Middle frontal gyrus (tissue), 1 donor: Measurements from ENCODE around the gene GBA3.

Source experiments
- DNase-seq: peaks from one replicate; pipeline ENCODE4 v3.0.0-alpha.2; 2015; ENCODE audit warnings: low spot score; ENCODE audit errors: extremely low spot score

The GBA3 gene

DNA sequence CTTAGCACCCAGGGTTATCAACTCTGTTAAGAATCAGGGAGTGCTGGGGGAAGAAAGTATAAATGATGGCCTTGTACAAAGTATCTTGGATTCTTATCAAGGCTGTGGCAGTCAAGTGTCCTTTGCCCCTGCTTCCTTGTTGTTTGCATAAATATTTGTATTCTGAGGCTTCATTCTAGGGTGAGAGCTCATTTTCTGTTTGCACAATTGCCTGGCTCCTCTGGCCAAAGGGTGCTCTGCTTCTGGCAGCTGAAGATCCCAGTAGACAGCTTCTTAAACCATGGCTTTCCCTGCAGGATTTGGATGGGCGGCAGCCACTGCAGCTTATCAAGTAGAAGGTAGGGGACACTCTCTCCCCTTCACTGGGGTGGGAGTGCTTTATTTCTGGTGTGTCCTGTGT is at the start of gene GBA3:
TSS of gene GBA3 (plus strand) at position 202 of the 400 bp plus-strand sequence.
- DNase-seq: no peak

DNA sequence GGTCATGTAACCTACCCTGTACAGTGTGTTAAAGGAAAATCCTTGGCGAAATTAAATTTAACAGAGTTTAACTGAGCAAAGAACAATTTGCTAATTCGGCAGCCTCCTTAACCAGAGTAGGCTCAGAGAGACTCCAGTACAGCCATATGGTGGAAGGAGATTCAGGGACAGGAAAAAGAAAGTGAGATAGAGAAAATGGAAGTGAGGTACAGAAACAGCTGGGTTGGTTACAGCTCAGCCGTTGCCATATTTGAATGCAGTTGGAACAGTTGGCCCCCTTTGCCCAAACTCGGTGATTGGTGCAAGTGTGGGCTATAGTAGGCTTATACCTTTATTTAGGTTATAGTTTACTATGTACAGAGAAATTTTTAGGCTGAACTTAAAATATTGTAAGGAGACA is 48.8 kb upstream of the GBA3 start:
- DNase-seq: no peak

DNA sequence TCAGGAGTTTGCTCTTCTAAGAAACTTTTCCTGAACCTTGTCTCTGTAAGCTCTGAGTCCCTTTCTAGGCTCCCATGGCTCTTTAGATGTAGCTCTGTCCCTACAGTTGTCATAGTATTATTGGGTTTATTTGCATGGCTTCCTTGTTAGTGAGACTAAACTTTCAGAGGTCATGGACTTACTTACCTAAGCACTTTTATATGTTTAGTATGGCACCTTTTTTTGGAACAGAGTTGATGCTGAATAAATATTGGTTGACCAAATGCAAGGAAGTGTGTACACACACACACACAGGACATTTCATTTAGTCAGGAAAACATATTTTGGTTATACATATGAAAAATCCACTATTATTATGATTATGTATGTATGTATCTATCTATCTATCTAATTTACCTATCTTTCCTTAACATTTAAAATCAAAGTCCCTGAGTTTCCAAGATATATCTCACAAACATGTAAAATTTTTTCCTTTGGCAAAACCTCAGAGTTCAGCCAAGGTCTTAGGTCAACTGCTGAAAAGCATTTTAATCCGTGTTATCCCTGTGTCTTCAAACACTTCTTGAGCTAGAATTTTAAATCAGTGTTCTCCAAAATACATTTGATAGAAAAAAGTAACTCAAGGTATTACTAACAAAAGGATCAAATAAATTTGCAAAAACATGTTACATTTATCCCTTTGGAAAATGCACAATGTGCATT is 47.1 kb upstream of the GBA3 start:
- no peak for DNase-seq

DNA sequence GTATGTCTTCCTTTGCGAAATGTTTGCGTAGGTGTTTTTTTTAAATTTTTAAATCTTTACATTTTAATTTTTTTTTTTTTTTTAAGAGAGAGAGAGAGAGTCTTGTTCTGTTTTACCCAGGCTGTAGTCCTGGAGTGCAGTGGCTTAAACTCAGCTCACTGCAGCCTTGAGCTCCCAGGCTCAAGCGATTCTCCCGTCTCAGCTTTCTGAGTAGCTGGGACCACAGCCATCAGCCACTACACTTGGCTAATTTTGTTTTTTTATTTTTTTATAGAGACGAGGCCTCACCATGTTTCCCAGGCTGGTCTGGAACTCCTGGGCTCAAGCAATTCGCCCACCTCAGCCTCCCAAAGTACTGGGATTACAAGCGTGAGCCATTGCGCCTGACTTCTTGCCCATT is 43.7 kb upstream of the GBA3 start:
- DNase-seq: no peak

DNA sequence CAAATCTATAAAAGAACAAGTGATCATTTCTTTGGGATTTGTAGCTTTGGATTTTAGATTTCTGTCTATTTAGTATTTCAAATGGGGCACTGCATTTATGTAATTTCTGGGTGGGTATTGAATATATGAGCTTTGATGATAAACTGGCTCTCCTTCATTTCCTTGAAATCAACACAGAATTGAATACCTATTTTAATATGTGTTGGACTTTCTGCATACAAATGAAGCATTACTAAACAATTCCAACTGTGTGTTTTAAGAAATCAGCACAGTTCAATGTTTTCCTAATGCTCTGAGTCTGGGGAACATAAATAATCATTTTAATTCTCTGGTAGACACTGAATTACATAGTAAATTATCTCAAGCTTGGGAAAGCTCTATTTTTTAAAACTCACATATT is 42.0 kb upstream of the GBA3 start:
- no peak for DNase-seq

DNA sequence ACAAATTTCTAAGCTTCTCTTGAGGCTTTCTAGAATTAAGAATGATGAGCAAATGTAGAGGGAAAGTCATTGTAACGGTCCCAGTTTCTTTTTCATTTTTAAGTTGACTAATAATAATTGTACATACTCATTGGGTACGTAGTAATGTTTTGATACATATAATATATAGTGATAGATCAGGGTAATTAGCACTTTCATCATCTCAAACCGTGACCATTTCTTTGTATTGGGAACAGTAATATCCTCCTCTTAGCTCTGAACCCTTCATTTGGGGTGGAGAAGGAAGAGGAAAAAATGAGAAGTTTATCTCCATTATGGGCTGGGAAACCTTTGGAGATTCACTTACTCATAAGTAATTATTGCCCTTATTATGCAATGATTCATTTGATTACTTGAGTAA is 39.0 kb upstream of the GBA3 start:
- no peak for DNase-seq

DNA sequence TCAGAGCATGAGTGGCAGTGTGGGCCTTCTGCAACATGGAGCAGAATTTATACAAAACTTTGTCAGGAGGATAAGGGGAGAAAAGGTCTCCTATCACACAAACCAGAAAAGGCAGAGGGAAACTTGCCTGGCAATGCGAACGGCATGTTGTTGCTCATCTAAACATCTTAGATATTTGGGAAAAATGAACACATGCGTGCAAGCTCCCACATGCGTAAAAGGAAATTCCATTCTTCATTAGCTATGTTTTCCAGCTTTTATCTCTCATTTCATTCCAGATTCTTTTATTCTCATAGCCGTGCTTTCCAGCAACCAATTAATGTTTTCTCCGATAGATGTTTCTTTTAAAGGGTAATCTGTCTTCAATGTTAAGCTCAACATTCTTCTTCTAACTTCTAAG is 31.3 kb upstream of the GBA3 start:
- DNase-seq: no peak

DNA sequence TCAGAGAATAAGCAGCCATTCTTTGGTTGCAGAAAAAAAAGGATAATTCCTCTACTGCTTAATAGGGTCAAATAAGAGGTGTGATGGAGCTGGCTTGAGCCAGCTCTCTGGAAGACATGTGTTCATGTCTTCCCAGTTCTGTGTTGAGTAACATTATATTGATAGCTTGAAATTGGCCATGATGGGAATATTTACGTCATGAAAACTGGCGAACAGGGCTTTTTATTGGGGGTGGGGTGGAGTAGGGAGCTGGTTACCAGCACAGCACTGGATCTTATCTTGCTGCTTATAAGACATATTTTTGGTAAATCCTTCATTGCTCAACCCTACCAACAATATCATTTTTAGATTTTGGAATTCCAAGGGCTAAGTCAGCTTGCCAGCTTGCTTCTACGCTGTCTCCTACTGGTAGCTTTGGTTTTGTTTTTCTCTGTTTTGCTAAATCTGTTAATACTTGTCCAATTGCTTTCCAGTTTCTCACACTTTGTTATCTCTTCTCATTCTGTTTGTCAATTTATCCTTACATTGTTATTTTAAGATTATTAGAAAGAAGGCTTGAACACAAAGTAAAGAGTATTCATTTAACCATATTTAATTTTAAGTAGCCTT is 25.3 kb upstream of the GBA3 start:
- DNase-seq: no peak

DNA sequence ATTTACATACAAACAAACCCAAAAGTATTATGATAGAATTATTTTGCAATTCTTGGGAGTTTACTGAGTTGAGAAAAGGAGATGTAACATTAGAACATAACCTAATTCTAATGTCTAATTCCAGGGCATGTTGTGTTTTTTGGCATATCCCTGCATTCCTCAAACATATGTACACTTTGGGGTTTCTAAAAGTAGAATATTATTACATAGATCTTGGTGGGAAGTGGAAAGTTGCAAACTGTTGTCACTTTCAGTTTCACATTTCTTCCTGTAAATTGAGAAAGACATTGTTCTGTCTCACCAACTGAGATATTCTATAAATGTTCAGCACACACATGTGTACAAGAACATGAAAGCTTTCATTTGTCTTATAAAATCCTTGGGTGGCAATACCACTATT is 24.4 kb upstream of the GBA3 start:
- DNase-seq: no peak

DNA sequence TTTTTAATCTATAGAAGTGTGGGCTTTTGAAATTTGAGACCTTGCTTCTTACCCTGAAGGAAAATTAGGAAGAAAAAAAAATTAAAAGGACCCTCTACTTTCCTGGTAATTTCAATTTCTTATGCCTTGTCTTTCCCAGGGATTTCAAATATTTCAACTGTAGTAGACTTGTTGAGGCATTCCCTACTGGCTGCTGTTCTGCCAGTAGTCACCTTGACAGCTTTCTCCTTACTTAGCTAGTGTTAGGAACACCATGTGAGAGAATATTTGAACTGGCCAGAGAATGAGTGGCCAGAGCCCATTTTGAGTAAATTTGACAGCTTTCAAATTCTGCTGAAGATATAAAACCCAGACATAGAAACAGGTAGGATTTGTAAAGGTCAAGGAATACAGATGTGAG is 24.0 kb upstream of the GBA3 start:
- no peak for DNase-seq

DNA sequence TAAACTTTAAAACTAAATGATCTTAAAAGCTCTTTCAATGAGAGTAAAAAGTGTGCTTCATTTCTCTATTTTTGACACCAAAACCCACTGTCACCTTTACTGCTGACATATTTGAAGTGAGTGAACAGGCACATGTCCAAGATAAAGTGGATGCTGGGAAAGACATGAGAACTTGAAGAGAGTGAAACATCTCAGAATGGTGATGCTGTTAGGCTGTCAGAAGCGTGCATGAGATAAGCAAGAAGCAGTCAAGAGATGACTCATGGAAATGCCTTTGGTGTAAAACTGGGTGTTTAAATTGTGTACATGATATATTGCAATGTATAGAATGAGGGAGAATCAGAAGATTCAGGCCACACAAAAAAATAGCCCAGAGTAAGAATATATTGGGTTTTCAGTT is 21.8 kb upstream of the GBA3 start:
- DNase-seq: no peak

DNA sequence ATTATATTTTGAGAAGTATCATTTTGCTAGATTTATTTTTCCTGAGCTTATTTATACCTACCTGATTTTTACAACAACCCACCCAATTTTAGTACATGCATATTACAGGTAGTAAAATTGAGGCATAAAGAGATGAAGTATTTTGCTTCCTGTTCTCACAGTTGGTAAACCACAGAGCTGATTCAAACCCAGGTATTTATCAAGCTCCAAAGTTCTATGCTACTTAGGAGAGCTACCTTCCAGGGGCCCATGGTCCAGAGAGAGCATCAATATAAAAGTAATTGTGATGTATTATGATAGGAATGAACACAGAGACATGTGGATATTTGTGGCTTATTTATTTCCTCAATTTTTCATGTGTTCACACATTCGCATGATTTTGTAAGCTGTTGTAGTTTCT is 20.2 kb upstream of the GBA3 start:
- DNase-seq: no peak

DNA sequence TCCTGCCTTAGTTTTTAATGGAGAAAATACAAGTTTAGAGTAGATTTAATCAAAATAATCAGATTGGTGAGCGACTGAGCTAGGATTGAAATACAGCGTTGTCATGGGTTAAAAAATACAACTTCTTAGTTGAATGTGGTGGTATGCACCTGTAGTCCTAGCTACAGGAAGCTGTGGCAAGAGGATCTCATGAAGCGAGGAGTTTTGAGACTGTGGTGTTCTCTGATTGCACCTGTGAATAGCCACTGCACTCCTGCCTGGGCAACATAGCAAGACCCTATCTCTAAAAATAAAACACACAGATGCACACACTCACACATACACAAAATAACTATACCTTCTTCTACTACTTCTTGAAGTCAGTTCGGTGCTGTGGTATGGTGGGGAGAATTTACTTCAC is 19.8 kb upstream of the GBA3 start:
- DNase-seq: no peak

DNA sequence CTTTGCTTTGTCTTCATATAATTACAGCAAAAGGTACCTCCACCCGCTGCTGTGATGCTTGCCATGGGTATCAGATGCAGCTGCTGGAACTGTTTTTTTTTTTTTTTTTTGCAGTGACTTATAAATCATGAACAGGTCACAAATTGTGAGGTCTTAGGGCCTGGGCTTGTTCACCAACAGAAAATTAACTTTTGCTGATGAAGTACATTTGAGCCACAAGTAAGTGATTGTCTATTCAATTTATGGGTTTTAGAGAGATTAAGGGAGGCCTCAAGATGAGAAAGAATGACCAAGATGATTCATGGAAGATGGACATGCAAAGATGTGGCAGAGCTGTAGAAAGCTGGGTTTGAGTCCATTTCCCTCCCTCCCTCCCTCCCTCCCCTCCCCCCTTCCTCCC is 18.0 kb upstream of the GBA3 start:
- DNase-seq: no peak

DNA sequence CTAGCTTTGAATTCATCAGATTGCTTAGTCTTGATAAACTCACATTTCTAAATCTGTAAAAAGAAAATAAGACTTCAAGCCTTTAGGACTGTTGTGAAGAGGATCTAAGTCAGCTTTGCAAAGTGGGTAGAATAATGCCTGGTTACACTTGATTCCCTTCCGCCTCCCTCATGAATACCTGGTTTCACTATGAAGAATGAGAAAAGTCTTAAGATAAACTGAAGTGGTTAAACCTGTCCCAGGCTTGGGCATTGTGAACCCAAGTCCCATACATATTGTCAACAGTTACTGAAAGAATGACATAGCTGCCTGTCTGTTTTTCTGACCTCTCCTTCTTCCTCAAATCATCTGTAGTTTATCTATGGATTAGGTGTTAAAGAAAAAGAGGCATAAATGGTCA is 16.7 kb upstream of the GBA3 start:
- DNase-seq: no peak

DNA sequence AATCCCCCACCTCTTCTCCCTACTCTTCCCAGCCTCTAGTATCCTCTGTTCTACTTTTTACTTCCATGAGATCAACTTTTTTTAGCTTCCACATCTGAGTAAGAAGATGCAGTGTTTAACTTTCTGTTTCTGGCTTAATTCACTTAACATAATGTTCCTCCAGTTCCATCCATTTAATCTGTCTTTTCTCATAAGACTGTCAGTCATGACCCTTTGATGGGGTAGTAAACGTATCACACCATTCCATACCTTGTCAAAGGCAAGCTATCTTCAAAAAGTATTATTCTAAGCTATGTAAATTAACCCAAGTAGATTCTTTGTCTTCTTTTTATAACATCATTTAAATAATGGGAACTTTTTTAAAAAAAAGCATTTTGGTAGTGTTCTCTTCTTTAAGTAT is 15.0 kb upstream of the GBA3 start:
- DNase-seq: no peak

DNA sequence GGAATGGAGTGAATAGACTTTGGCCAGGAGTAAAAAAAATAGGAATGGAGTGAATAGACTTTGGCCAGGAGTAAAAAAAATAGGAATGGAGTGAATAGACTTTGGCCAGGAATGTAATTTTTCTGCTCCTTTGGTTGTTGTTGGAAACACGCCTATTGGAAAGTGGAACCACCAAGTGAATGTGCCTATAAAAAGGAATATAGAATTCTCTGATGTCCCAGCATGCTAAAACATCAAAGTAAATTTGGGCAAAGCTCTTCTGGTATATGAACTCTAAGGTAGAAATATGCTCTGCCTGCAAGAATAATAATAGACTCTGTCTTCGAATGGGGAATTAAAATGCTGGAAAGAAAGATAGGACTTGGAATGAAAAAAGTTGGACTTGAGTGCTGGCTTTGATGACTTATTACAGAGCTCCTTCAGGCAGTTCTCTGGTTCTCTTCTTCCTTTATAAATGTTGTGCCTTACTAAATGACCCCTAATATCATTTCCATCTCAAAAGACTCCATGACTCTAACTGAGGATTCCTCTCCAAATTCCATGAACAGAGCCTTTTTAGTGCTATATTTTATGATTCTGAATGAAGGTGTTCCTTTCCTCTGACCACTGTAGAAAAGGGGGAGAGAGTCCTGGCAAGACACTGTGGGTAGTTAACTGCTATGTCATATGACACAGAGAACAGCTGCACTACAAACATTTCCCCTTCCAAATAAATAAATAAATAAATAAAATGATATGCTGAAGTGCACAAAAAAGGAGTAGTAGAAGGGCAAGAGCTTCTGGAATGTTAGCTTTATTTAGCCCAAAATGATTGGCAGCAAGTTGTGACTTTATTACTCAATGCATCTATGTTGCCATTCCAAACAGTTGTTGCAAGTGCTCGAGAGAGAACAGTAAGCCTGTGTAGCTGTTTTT is 13.5 kb upstream of the GBA3 start:
- DNase-seq: no peak

DNA sequence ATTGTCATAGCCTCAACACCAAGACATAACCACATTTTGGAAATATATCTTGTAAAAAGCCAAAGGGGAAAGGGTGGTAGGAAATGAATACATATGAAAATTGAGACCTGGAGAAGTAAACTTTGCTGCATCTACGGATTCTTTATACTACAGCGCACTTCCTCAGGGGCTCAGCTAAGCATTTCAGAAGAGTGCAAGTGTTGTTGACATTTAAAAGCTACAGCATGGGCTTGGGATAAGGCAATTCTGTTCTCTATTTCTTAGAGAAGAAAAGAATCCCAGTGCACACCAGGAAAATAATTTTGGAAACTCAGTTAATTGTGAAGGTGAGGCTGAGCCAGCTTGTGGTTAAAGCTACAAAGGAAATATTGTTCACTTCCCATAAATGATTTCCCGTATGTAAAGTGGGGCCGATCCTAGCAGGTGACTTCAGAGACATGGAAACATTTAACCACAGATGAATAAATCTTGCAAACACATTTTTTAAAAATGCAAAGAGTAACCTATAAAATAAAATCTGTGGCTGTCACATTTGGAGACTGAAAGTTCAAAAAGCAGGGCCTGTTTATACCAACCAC is 12.6 kb upstream of the GBA3 start:
- DNase-seq: no peak

DNA sequence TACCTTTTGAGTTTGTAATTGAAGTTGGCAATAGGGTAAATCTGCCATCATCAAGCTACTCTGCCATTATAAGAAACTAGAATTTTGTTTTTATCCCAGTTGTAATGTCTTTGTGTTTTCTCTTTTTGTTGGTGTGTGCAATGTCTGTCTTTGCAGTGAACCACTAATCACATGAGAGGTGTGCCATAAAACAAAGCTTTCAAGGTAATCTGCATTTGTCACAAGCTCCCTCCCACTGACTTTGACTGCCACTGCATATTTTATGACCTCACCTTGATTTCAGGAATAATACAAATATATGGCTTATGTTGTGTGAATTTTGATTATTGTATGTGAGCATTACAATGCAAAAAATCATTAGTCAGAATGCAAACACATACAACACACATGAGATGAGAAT is 9.0 kb upstream of the GBA3 start:
- DNase-seq: no peak

DNA sequence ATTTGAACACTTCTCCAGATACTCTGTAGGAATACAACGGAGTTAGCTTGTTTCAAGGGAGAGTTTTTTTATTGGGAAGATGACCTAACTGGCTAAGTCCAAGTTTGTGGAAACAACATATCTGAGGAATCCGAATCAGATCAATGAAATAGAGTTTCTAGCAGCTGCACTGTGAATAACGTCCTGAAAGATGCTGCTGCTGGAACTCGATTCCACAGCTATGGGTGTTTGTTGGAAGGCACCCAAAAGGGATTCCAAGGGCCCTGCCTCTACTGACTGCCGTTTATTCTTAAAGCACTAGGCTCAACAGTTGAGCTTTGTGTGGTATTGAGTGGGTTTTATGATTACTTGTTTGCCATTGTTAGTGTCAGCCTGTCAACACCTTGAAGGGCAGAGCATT is 6.6 kb upstream of the GBA3 start:
- no peak for DNase-seq

DNA sequence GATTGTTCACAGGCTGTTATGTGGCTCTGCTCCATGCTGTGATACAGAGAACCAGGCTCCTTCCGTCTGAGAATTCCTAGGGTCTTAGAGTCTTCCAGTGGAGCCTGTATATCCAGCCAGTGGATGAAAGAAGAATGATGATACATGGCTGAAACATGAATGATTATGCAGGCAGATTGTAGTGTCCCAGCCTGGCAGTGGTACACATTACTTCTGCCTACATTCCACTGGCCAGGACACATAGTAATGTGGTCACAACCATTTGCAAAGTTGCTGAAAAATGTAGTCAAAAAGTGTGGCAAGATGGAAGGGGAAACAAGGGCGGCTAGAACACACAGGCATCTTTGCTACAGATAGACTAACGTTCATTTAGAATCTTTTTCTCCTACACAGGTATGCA is 4.5 kb upstream of the GBA3 start:
- no peak for DNase-seq

DNA sequence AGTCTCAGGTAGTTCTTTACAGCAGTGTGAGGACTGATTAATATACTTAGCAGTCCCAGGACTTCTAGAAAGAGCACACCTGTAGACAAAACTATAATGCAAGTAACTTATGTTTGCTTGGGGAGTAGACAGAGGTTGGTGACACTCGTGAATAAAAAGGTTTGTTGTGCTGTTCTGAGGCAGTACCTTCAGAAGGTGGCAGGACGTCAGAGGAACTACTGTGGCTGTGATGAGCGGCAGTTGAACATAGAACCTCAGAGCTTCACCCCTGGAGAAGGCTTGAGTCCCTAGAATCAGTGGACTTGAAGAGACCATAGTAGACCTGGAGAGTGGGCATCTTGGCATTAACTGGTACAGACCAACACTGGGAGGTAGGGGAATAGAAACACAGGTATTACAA is 3.3 kb upstream of the GBA3 start:
- no peak for DNase-seq
